H1 (cell line): ENCODE measurements around the gene KIF1B. TPM values are rescaled to one million over a fixed set of nuclear protein-coding genes. Genes with fewer than 3 reads are reported as not detected.
A peak's percentile ranks its signal among the peaks of the same experiment; 100 is the strongest.

Experiments used
- CBX8 ChIP-seq: fragments of 300-800, 300-1000 bp; sonication (generic); IDR thresholded peaks from 2 replicates; pipeline ENCODE4 v1.7.1; 2016; ENCODE audit warnings: low read depth, low read length, borderline replicate concordance
- CEBPB ChIP-seq: IDR thresholded peaks from 2 replicates; pipeline ENCODE4 v1.6.1; 2012; ENCODE audit warnings: low read depth, low read length
- CHD1 ChIP-seq: IDR thresholded peaks from 2 replicates; pipeline ENCODE4 v1.6.1; 2012; ENCODE audit warnings: low read depth, low read length, improper control_type of control experiment
- E2F6 ChIP-seq: IDR thresholded peaks from 2 replicates; pipeline ENCODE4 v1.6.1; 2012; ENCODE audit warnings: inconsistent platforms
- EGR1 ChIP-seq: IDR thresholded peaks from 2 replicates; pipeline ENCODE4 v1.6.1; 2011; ENCODE audit warnings: low read depth, low read length, borderline replicate concordance
- EZH2 ChIP-seq: fragments of 200-600 bp; sonication (generic); IDR thresholded peaks from 2 replicates; pipeline ENCODE4 v1.7.1; 2012; ENCODE audit warnings: low read depth, mild to moderate bottlenecking, moderate library complexity, low read length, inconsistent platforms; ENCODE audit not compliant: severe bottlenecking
- GTF2F1 ChIP-seq: IDR thresholded peaks from 2 replicates; pipeline ENCODE4 v1.6.1; 2012; ENCODE audit warnings: low read depth, low read length, improper control_type of control experiment, borderline replicate concordance
- HDAC6 ChIP-seq: IDR thresholded peaks from one replicate; pipeline ENCODE4 v1.7.1; 2012; ENCODE audit warnings: low read depth, mild to moderate bottlenecking, inconsistent platforms, low read length, moderate library complexity
- JUN ChIP-seq: IDR thresholded peaks from 2 replicates; pipeline ENCODE4 v1.6.1; 2011; ENCODE audit warnings: low read depth, mild to moderate bottlenecking, improper control_type of control experiment, low read length
- KDM5A ChIP-seq: fragments of 200-600 bp; IDR thresholded peaks from 2 replicates; pipeline ENCODE4 v1.7.1; 2012; ENCODE audit warnings: mild to moderate bottlenecking, low read length, inconsistent platforms, mixed read lengths
- PHF8 ChIP-seq: fragments of 200-600 bp; sonication (generic); conservative IDR thresholded peaks from 2 replicates; pipeline ENCODE4 v1.7.1; 2012; ENCODE audit warnings: low read depth, mild to moderate bottlenecking, inconsistent platforms, low read length, moderate library complexity
- RFX5 ChIP-seq: IDR thresholded peaks from 2 replicates; pipeline ENCODE4 v1.6.1; 2011; ENCODE audit warnings: low read depth, low read length, improper control_type of control experiment, borderline replicate concordance
- SP4 ChIP-seq: IDR thresholded peaks from 2 replicates; pipeline ENCODE4 v1.6.1; 2012; ENCODE audit warnings: low read length, inconsistent platforms
- SUZ12 ChIP-seq: fragments of 200-600 bp; sonication (generic); IDR thresholded peaks from 2 replicates; pipeline ENCODE4 v1.6.1; 2012; ENCODE audit warnings: mild to moderate bottlenecking, inconsistent platforms, low read length, moderate library complexity, mixed read lengths
- TCF12 ChIP-seq: IDR thresholded peaks from 2 replicates; pipeline ENCODE4 v1.6.1; 2011; ENCODE audit warnings: low read depth, mild to moderate bottlenecking, low read length
- TEAD4 ChIP-seq: IDR thresholded peaks from 2 replicates; pipeline ENCODE4 v1.6.1; 2012; ENCODE audit warnings: low read depth, low read length, inconsistent platforms, mixed read lengths
- YY1 ChIP-seq: IDR thresholded peaks from 2 replicates; pipeline ENCODE4 v1.6.1; 2011; ENCODE audit warnings: low read depth, mild to moderate bottlenecking, low read length
- polyA plus RNA-seq, 7 experiments: library from polyadenylated mRNA; depleted of rRNA in 3 of 7; stranded (reverse) in 5 of 7; unstranded in 2 of 7; fragments of >200 nt in 5 of 7; fragments of 200-250 nt in 2 of 7; gene quantifications; 1 replicate in 5 of 7; 2 replicates in 1 of 7; 4 replicates in 1 of 7; pipeline versions ENCODE4 v1.2.1 to v1.2.3, GENCODE V29; 2011 to 2013; ENCODE audit warnings: missing spikeins in 2 of 7, mixed read lengths in 2 of 7
- total RNA-seq: library from RNA; stranded (reverse); fragmentation: NEBNext Ultra II Directional; extraction: Animal tissue kit (Norgen Biotek cat#: 25700); gene quantifications from 2 replicates; pipeline ENCODE4 v1.2.1, GENCODE V29; 2021
- TF ChIP-seq, protein P1 (sequence below): IDR thresholded peaks from 2 replicates; pipeline ENCODE4 v1.6.1; 2011; ENCODE audit warnings: low read depth, mild to moderate bottlenecking, low read length; ENCODE audit not compliant: insufficient read depth

The KIF1B gene
- total and polyA plus RNA-seq, 2 of the 8 experiments (the other 6 are each of a cell fraction or from before 2014, with no cell fraction given): 39.1 to 74.2 TPM

GRCh38 chr1:10210841-10211804 is 753 bp downstream of the KIF1B start (continued):
- TF ChIP-seq GTF2F1 (no peak), EZH2 (no peak), CEBPB (no peak), TEAD4 (no peak), CHD1 (no peak), YY1 (peak; percentile 83), PHF8 (peak; percentile 32; the same call in 1 of the 2 replicates), KDM5A (no peak), E2F6 (peak; percentile 58), SP4 (no peak), TCF12 (no peak), HDAC6 (no peak), CBX8 (no peak), SUZ12 (no peak), RFX5 (no peak), JUN (no peak), EGR1 (no peak)
- TF ChIP-seq, protein P1, sequence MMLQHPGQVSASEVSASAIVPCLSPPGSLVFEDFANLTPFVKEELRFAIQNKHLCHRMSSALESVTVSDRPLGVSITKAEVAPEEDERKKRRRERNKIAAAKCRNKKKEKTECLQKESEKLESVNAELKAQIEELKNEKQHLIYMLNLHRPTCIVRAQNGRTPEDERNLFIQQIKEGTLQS: no peak
